SK-N-SH (cell line): Measurements from ENCODE around the gene SOX30. TPM values are rescaled to one million over a fixed set of nuclear protein-coding genes. Genes with fewer than 3 reads are reported as not detected.
"Not testable (repeated sequence)": the region's sequence is repeated elsewhere in the genome, so short reads cannot be mapped to it uniquely, and the experiment has no call there.

Experiments
- CTCF ChIA-PET: fragments of 300-600, 350-600 bp; formaldehyde crosslinking; extraction: SDS; loops from one replicate; lab custom pipeline; 2021; lab: Yijun Ruan, JAX
- POLR2A ChIA-PET: fragments of 350-600 bp; sonication (Branson Sonifier 250); formaldehyde crosslinking; extraction: SDS; loops from one replicate; lab custom pipeline; 2020; ENCODE audit warnings: antibody characterized with exemption, inconsistent platforms; lab: Yijun Ruan, JAX
- DNase-seq: peaks from one replicate; pipeline ENCODE4 v3.0.0; 2012
- H2AFZ ChIP-seq: fragments of 200-600 bp; sonication (generic); 2 replicates; pipeline ENCODE4 v1.8.1; 2016; ENCODE audit warnings: antibody characterized with exemption, mild to moderate bottlenecking, low read depth
- H3F3A ChIP-seq: fragments of 200-600 bp; sonication (generic); replicated peaks from 2 replicates; pipeline ENCODE3; 2016; ENCODE audit warnings: antibody characterized with exemption, mild to moderate bottlenecking; ENCODE audit not compliant: insufficient read depth
- H3K27ac ChIP-seq, 2 experiments: fragments of 200-500 bp in 1 of 2; fragments of 200-600 bp in 1 of 2; sonication (Bioruptor generic) in 1 of 2; sonication (generic), shearing (Covaris generic) in 1 of 2; 2 replicates each; pipeline versions ENCODE4 v1.5.1 to v1.6.1; 2014 to 2016; ENCODE audit warnings: low read depth in 2 of 2, inconsistent platforms in 1 of 2, low read length in 1 of 2, mild to moderate bottlenecking in 1 of 2, mixed read lengths in 1 of 2
- H3K27me3 ChIP-seq: fragments of 200-600 bp; sonication (generic), shearing (Covaris generic); 2 replicates; pipeline ENCODE4 v1.6.1; 2016; ENCODE audit warnings: mixed run types; ENCODE audit not compliant: insufficient read depth
- H3K36me3 ChIP-seq, 2 experiments: fragments of 200-500 bp in 1 of 2; fragments of 200-600 bp in 1 of 2; sonication (Bioruptor generic) in 1 of 2; sonication (generic) in 1 of 2; replicated peaks in 1 of 2; 2 replicates each; pipeline versions ENCODE3 to v1.5.1; 2014 to 2016; ENCODE audit warnings: low read length in 1 of 2, mild to moderate bottlenecking in 1 of 2; ENCODE audit not compliant: insufficient read depth in 2 of 2, control insufficient read depth in 1 of 2
- H3K4me1 ChIP-seq, 2 experiments: fragments of 200-500 bp in 1 of 2; fragments of 200-600 bp in 1 of 2; sonication (Bioruptor generic) in 1 of 2; sonication (generic), shearing (Covaris generic) in 1 of 2; 2 replicates each; pipeline versions ENCODE4 v1.5.1 to v1.6.1; 2014 to 2016; ENCODE audit warnings: low read depth in 1 of 2, low read length in 1 of 2, mixed run types in 1 of 2; ENCODE audit not compliant: insufficient read depth in 2 of 2, control insufficient read depth in 1 of 2
- H3K4me2 ChIP-seq: fragments of 200-600 bp; sonication (generic), shearing (Covaris generic); 2 replicates; pipeline ENCODE4 v1.6.1; 2017; ENCODE audit warnings: mixed run types
- H3K4me3 ChIP-seq, 2 experiments: fragments of 200-500 bp in 1 of 2; fragments of 200-600 bp in 1 of 2; sonication (Bioruptor generic) in 1 of 2; sonication (generic), shearing (Covaris generic) in 1 of 2; 2 replicates each; pipeline versions ENCODE4 v1.5.1 to v1.8.1; 2014 to 2016; ENCODE audit warnings: low read depth in 2 of 2, inconsistent platforms in 1 of 2, low read length in 1 of 2, mild to moderate bottlenecking in 1 of 2, mixed read lengths in 1 of 2, moderate library complexity in 1 of 2
- H3K79me2 ChIP-seq: fragments of 200-600 bp; sonication (generic); 2 replicates; pipeline ENCODE4 v1.8.1; 2017; ENCODE audit warnings: mild to moderate bottlenecking; ENCODE audit not compliant: insufficient read depth
- H3K9ac ChIP-seq: fragments of 200-600 bp; sonication (generic); 2 replicates; pipeline ENCODE4 v1.6.1; 2017; ENCODE audit warnings: mixed run types
- H3K9me2 ChIP-seq: fragments of 200-600 bp; sonication (generic); 2 replicates; pipeline ENCODE4 v1.6.1; 2017; ENCODE audit warnings: mixed run types
- H3K9me3 ChIP-seq: fragments of 200-600 bp; sonication (generic); 2 replicates; pipeline ENCODE4 v1.6.1; 2017; ENCODE audit warnings: mixed run types, mild to moderate bottlenecking, moderate library complexity
- H4K20me1 ChIP-seq: fragments of 200-600 bp; sonication (generic); 2 replicates; pipeline ENCODE4 v1.6.1; 2017; ENCODE audit warnings: mild to moderate bottlenecking, mixed run types; ENCODE audit not compliant: insufficient read depth
- CTCF ChIP-seq: fragments of 200-600 bp; sonication (generic); IDR thresholded peaks from 2 replicates; pipeline ENCODE4 v1.6.1; 2017; ENCODE audit warnings: antibody characterized with exemption, mild to moderate bottlenecking, moderate library complexity
- FOXJ3 ChIP-seq: sonication (generic); formaldehyde crosslinking; IDR thresholded peaks from 2 replicates; pipeline ENCODE4 v1.5.1; 2020; ENCODE audit warnings: mild to moderate bottlenecking, missing genetic modification reagents
- FOXM1 ChIP-seq: IDR thresholded peaks from 2 replicates; pipeline ENCODE4 v1.4.0; 2012; ENCODE audit warnings: low read depth, mild to moderate bottlenecking
- IRF3 ChIP-seq: fragments of 150-350 bp; IDR thresholded peaks from 2 replicates; pipeline ENCODE4 v1.6.1; 2016; ENCODE audit warnings: mild to moderate bottlenecking, low read depth, low read length
- JUND ChIP-seq: IDR thresholded peaks from 2 replicates; pipeline ENCODE4 v1.4.0; 2012
- MXI1 ChIP-seq: IDR thresholded peaks from 2 replicates; pipeline ENCODE4 v1.6.1; 2012; ENCODE audit warnings: mild to moderate bottlenecking, low read depth, low read length, improper control_type of control experiment
- RAD21 ChIP-seq: IDR thresholded peaks from 2 replicates; pipeline ENCODE4 v1.6.1; 2012; ENCODE audit warnings: mild to moderate bottlenecking, low read length
- REST ChIP-seq: IDR thresholded peaks from 2 replicates; pipeline ENCODE4 v1.6.1; 2012; ENCODE audit warnings: mild to moderate bottlenecking, low read depth, low read length, moderate library complexity
- TEAD4 ChIP-seq: IDR thresholded peaks from 2 replicates; pipeline ENCODE4 v1.4.0; 2012; ENCODE audit warnings: mild to moderate bottlenecking, borderline replicate concordance; ENCODE audit not compliant: insufficient read depth
- WGBS: methylation state at CpG from one replicate; pipeline ENCODE4 v1.1.6; 2017; ENCODE audit warnings: low lambda C conversion rate; 5-methylcytosine and 5-hydroxymethylcytosine counted together
- polyA plus RNA-seq, 3 experiments: library from polyadenylated mRNA; depleted of rRNA; stranded (reverse); fragments of >200 nt; gene quantifications; 2 replicates each; pipeline ENCODE4 v1.2.3, GENCODE V29; 2012
- TF ChIP-seq, protein P1 (sequence below): IDR thresholded peaks from 2 replicates; pipeline ENCODE4 v1.4.0; 2012; ENCODE audit warnings: low read depth, borderline replicate concordance

The SOX30 gene
- polyA plus RNA-seq, 1 of the 3 experiments (the other 2 are of a cell fraction) = 0.13 TPM

DNA sequence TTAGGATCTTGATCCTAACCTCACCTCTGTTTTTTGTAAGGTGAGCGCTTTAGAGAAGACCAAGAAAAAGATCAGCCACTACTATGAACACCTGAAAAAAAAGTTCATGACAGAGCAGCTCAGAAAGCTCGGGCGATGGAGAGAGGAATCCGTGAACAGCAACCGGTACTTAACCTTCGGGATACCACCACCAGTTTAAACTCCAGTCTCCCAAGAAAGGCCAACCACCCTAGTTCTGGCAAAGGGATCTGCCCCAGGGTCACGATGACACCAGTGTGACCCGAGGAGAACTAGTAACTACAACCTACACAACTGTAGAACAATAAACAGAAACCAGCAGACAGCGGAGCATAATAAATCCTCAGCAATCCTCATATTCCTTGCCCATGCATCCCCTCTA is 27.6 kb upstream of the SOX30 start (continued):
- TF ChIP-seq REST = no peak

DNA sequence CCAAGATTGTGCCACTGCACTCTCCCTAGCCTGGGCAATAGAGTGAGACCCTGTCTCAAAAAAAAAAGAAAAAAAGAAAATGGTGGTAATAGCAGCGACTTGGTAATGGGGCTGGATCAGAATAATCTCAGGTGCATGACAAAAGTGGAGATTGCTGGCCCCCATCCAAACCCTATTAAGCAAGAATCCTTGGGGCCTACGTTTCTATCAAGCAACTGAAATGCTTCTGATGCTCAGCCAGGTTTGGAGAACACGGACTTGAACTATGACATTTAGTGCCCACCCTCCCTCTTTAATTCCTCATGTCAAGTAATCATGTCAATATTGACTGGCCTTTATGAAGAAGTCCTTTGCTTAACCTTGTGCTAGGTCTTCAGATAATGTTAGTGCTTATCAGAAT is 25.7 kb upstream of the SOX30 start:
- H3K27ac ChIP-seq = no peak overlapping the region
- H4K20me1 ChIP-seq = no peaks in the 10 kb centered on the region
- no peaks in the 10 kb centered on the region for H3K27me3 ChIP-seq
- H3K4me3 ChIP-seq = no peak overlapping the region
- POLR2A ChIA-PET = no interaction called here
- H3K79me2 ChIP-seq = no peaks in the 10 kb centered on the region
- no peaks in the 10 kb centered on the region for H3K36me3 ChIP-seq
- CTCF ChIA-PET = no interaction called here
- no peak for DNase-seq
- 68% methylated on average over 3 of the region's 3 CpGs for WGBS
- H2AFZ ChIP-seq = no peak overlapping the region
- H3K9ac ChIP-seq = no peak overlapping the region
- no peaks in the 10 kb centered on the region for H3F3A ChIP-seq
- no peak overlapping the region for H3K4me2 ChIP-seq
- no peaks in the 10 kb centered on the region for H3K9me2 ChIP-seq
- TF ChIP-seq IRF3 (no peak), FOXJ3 (CRISPR knock-in tag) (no peak), MXI1 (no peak), JUND (no peak), RAD21 (no peak), FOXM1 (no peak), CTCF (no peak), TEAD4 (no peak)
- TF ChIP-seq, protein P1, sequence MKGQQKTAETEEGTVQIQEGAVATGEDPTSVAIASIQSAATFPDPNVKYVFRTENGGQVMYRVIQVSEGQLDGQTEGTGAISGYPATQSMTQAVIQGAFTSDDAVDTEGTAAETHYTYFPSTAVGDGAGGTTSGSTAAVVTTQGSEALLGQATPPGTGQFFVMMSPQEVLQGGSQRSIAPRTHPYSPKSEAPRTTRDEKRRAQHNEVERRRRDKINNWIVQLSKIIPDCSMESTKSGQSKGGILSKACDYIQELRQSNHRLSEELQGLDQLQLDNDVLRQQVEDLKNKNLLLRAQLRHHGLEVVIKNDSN = no peak
- H3K4me1 ChIP-seq = no peaks in the 10 kb centered on the region
- no peaks in the 10 kb centered on the region for H3K9me3 ChIP-seq

DNA sequence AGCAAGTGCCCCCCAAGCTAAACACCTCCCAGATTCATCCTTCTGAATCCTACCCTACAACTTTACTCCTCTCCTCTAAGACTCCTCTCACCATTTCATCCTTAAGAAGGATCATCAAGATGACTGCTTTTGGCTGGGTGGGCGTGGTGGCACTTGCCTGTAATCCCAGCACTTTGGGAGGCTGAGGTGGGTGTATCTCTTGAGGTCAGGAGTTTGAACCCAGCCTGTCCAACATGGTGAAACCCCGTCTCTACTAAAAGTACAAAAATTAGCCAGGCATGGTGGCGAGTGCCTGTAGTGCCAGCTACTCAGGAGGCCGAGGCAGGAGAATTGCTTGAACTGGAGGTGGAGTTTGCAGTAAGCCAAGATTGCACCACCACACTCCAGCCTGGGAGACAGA is 22.1 kb upstream of the SOX30 start:
- H3K79me2 ChIP-seq, H3K36me3 ChIP-seq, H3K9ac ChIP-seq, H3K4me2 ChIP-seq, DNase-seq, H2AFZ ChIP-seq, H3F3A ChIP-seq, POLR2A ChIA-PET, H3K4me3 ChIP-seq, H3K27me3 ChIP-seq, H3K27ac ChIP-seq, H3K9me2 ChIP-seq, H4K20me1 ChIP-seq, H3K9me3 ChIP-seq, H3K4me1 ChIP-seq: not testable (repeated sequence)
- WGBS = 86% methylated on average over 4 of the region's 4 CpGs
- CTCF ChIA-PET = interaction anchor here (1.1 kb wide), 1 partner anchor 69 kb away, joined by 3 read pairs; no protein-coding TSS in a partner anchor
